ENCODE data around the gene SLC13A5.

DNA sequence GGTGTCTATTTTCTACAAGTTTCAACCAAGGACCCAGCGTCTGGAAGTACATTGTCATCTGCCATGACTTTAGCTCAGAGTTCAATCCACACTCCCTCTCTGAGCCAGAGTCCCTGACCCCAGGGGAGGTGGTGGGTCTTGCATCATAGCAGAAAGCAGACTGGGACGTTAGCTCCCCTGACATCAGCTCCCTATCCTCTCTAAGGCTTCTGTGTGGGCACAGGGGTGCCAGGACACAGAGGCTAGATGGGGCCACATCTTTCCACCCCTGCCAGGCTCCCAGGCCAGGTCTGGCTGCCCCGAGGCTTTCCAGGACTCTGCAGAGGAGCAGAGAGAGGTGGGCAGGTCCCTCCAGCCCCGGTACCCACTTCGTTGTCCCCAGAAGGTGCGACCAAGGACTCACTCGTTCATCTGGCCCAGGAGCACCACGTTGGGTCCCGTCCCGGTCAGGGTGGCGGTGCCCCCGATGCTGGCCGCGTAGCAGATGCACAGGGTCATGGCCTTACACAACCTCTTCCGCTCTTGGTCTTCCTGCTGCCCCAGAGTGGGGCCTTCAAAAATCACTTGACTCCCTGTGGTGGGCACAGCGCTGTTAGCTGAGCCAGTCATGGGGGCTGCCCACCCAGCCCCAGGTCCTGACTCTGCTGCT is 10.5 kb downstream of the SLC13A5 start:
- TF ChIP-seq, protein P1, sequence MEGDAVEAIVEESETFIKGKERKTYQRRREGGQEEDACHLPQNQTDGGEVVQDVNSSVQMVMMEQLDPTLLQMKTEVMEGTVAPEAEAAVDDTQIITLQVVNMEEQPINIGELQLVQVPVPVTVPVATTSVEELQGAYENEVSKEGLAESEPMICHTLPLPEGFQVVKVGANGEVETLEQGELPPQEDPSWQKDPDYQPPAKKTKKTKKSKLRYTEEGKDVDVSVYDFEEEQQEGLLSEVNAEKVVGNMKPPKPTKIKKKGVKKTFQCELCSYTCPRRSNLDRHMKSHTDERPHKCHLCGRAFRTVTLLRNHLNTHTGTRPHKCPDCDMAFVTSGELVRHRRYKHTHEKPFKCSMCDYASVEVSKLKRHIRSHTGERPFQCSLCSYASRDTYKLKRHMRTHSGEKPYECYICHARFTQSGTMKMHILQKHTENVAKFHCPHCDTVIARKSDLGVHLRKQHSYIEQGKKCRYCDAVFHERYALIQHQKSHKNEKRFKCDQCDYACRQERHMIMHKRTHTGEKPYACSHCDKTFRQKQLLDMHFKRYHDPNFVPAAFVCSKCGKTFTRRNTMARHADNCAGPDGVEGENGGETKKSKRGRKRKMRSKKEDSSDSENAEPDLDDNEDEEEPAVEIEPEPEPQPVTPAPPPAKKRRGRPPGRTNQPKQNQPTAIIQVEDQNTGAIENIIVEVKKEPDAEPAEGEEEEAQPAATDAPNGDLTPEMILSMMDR (IDR thresholded peaks at IDR 0.05; ENCODE audit: low read depth, low read length, poor library complexity, severe bottlenecking) = no peak
- TF ChIP-seq EZH2phosphoT487 (IDR thresholded peaks at IDR 0.05; ENCODE audit: borderline replicate concordance, low read length) = no peak
